Measurements from ENCODE around the gene DAB2IP. TPM values are rescaled to one million over a fixed set of nuclear protein-coding genes. Genes with fewer than 3 reads are reported as not detected.

The DAB2IP gene
- total RNA-seq, 1 experiment from 2014 or later, result 52.6 TPM

GRCh38 chr9:121773954-121774714 is 122.7 kb downstream of the DAB2IP start:
- TF ChIP-seq ZNF532 (CRISPR knock-in tag; IDR thresholded peaks at IDR 0.05; ENCODE audit: borderline replicate concordance), result no peak
- no peak for TF ChIP-seq HMGA2 (CRISPR knock-in tag; IDR thresholded peaks at IDR 0.05)
- no peak for TF ChIP-seq ESRRA (CRISPR knock-in tag; IDR thresholded peaks at IDR 0.05; ENCODE audit: borderline replicate concordance)
- no peak for TF ChIP-seq TCF7 (CRISPR knock-in tag; IDR thresholded peaks at IDR 0.05; ENCODE audit: low read depth)
- no peak for TF ChIP-seq PRRX2 (CRISPR knock-in tag; IDR thresholded peaks at IDR 0.05)
- TF ChIP-seq AFF4 (CRISPR knock-in tag; IDR thresholded peaks at IDR 0.05; ENCODE audit: borderline replicate concordance), result no peak
- no peak for TF ChIP-seq ARID4B (CRISPR knock-in tag; IDR thresholded peaks at IDR 0.05; ENCODE audit: borderline replicate concordance)
- no peak for TF ChIP-seq MLX (CRISPR knock-in tag; IDR thresholded peaks at IDR 0.05)
- no peak for TF ChIP-seq ZNF138 (CRISPR knock-in tag; conservative IDR thresholded peaks at IDR 0.05)
- TF ChIP-seq SOX15 (CRISPR knock-in tag; IDR thresholded peaks at IDR 0.05), result no peak
- TF ChIP-seq TP53 (CRISPR knock-in tag; IDR thresholded peaks at IDR 0.05), result no peak
- TF ChIP-seq MAX (CRISPR knock-in tag; IDR thresholded peaks at IDR 0.05), result no peak
- TF ChIP-seq ATF1 (CRISPR knock-in tag; IDR thresholded peaks at IDR 0.05), result no peak
- no peak for TF ChIP-seq STAT6 (CRISPR knock-in tag; conservative IDR thresholded peaks at IDR 0.05; ENCODE audit: low read depth)
- TF ChIP-seq NR2C2 (CRISPR knock-in tag; IDR thresholded peaks at IDR 0.05), result no peak
- no peak for TF ChIP-seq ZBTB21 (CRISPR knock-in tag; IDR thresholded peaks at IDR 0.05; ENCODE audit: borderline replicate concordance)
- no peaks in the 10 kb centered on the region for H3K27me3 Mint-ChIP-seq (ENCODE audit: low read depth)
- POLR2A ChIA-PET, result no interaction called here
- no peak overlapping the region for H3K27ac Mint-ChIP-seq
- H3K9me3 Mint-ChIP-seq, result no peaks in the 10 kb centered on the region
- no peak overlapping the region for H3K4me3 Mint-ChIP-seq
- peaks cover 33% of the 10 kb centered on the region for H3K36me3 Mint-ChIP-seq
- DNase-seq (ENCODE audit: low spot score) (no peak), ATAC-seq (no peak; the same call in 1 of the 2 replicates)
- CTCF ChIA-PET, result interaction anchor here (1.4 kb wide), 2 partner anchors 87 to 157 kb away, joined by 4 to 5 read pairs; no protein-coding TSS in a partner anchor
- H3K4me1 Mint-ChIP-seq, result no peaks in the 10 kb centered on the region
